GM20000 (cell line): ENCODE measurements around the gene SCTR.

Experiments
- DNase-seq: peaks from one replicate; pipeline ENCODE4 v3.0.0; 2012; ENCODE audit warnings: low spot score
- CTCF ChIP-seq: IDR thresholded peaks from 2 replicates; pipeline ENCODE4 v1.5.1; 2012; ENCODE audit warnings: mild to moderate bottlenecking, control low read depth; ENCODE audit errors: extremely low read depth, missing control alignments

The SCTR gene

GRCh38 chr2:119441376-119442225 lies 82.7 kb downstream of the SCTR start:
- no peak for TF ChIP-seq CTCF
- DNase-seq = no peak

GRCh38 chr2:119440873-119441272 lies 83.4 kb downstream of the SCTR start:
- TF ChIP-seq CTCF = no peak
- DNase-seq = no peak

- no peak for DNase-seq
- no peak for TF ChIP-seq CTCF
These were observed 83.8 kb downstream of the SCTR start for GRCh38 chr2:119440501-119440870.

GRCh38 chr2:119439574-119440500 lies 84.4 kb downstream of the SCTR start:
- no peak for TF ChIP-seq CTCF
- no peak for DNase-seq

- TF ChIP-seq CTCF = no peak
- no peak for DNase-seq
These were observed 85.5 kb downstream of the SCTR start for GRCh38 chr2:119438726-119439284.

GRCh38 chr2:119438128-119438656 lies 86.1 kb downstream of the SCTR start:
- DNase-seq = no peak
- TF ChIP-seq CTCF = no peak
